ENCODE measurements around the gene C9orf153.

Gene C9orf153

GRCh38 chr9:86263876-86264275 lies 4.4 kb upstream of the C9orf153 start:
- DNase-seq (ENCODE audit: low read depth in 2 of 2), result no peak

- DNase-seq (ENCODE audit: low read depth in 2 of 2), result no peak
Measured at GRCh38 chr9:86262492-86262891, 3.0 kb upstream of the C9orf153 start.

GRCh38 chr9:86257391-86257790 lies 2.1 kb downstream of the C9orf153 start:
- no peak for DNase-seq (ENCODE audit: low read depth in 2 of 2)

GRCh38 chr9:86256653-86257052 lies 2.8 kb downstream of the C9orf153 start:
- DNase-seq (ENCODE audit: low read depth in 2 of 2), result no peak

- no peak for DNase-seq (ENCODE audit: low read depth in 2 of 2)
Measured at GRCh38 chr9:86253577-86253976, 5.9 kb downstream of the C9orf153 start.

GRCh38 chr9:86252870-86253269 lies 6.6 kb downstream of the C9orf153 start:
- no peak for DNase-seq (ENCODE audit: low read depth in 2 of 2)

GRCh38 chr9:86250123-86250522 lies 9.3 kb downstream of the C9orf153 start:
- DNase-seq (ENCODE audit: low read depth in 2 of 2), result no peak

- no peak for DNase-seq (ENCODE audit: low read depth in 2 of 2)
Measured at GRCh38 chr9:86248746-86249145, 10.7 kb downstream of the C9orf153 start.

GRCh38 chr9:86246752-86247161 lies 12.7 kb downstream of the C9orf153 start:
- DNase-seq (ENCODE audit: low read depth in 2 of 2), result no peak

- DNase-seq (ENCODE audit: low read depth in 2 of 2), result no peak
Measured at GRCh38 chr9:86242071-86242470, 17.4 kb downstream of the C9orf153 start.

GRCh38 chr9:86241216-86241615 lies 18.2 kb downstream of the C9orf153 start:
- no peak for DNase-seq (ENCODE audit: low read depth in 2 of 2)

- DNase-seq (ENCODE audit: low read depth in 2 of 2), result no peak
Measured at GRCh38 chr9:86238861-86239770, 20.3 kb downstream of the C9orf153 start.

- DNase-seq (ENCODE audit: low read depth in 2 of 2), result no peak
Measured at GRCh38 chr9:86230858-86231257, 28.6 kb downstream of the C9orf153 start.

GRCh38 chr9:86222667-86223066 lies 36.8 kb downstream of the C9orf153 start:
- DNase-seq (ENCODE audit: low read depth in 2 of 2), result no peak

- no peak for DNase-seq (ENCODE audit: low read depth in 2 of 2)
Measured at GRCh38 chr9:86219606-86220005, 39.9 kb downstream of the C9orf153 start.

GRCh38 chr9:86217076-86217755 lies 42.2 kb downstream of the C9orf153 start:
- no peak for DNase-seq (ENCODE audit: low read depth in 2 of 2)

- DNase-seq (ENCODE audit: low read depth in 2 of 2), result no peak
Measured at GRCh38 chr9:86207193-86207592, 52.3 kb downstream of the C9orf153 start.

GRCh38 chr9:86202338-86202882 lies 57.0 kb downstream of the C9orf153 start:
- DNase-seq (ENCODE audit: low read depth in 2 of 2), result no peak

- DNase-seq (ENCODE audit: low read depth in 2 of 2), result no peak
Measured at GRCh38 chr9:86201474-86202337, 57.8 kb downstream of the C9orf153 start.

- DNase-seq (ENCODE audit: low read depth in 2 of 2), result no peak
Measured at GRCh38 chr9:86200599-86201162, 58.8 kb downstream of the C9orf153 start.

- no peak for DNase-seq (ENCODE audit: low read depth in 2 of 2)
Measured at GRCh38 chr9:86193088-86193487, 66.4 kb downstream of the C9orf153 start.

Measured in stimulated activated CD8-positive, alpha-beta memory T cell treated with anti-CD3 and anti-CD28 coated beads, Interleukin-7, amount 100 ng/mL, for 1 hour (primary cell).